ENCODE measurements around the gene C2orf68. TPM values are rescaled to one million over a fixed set of nuclear protein-coding genes. Genes with fewer than 3 reads are reported as not detected.

C2orf68 gene
- total and polyA plus RNA-seq, 2 of the 13 experiments (the other 11 are each of a cell fraction or from before 2014, with no cell fraction given), result 47.1 to 77.4 TPM

DNA sequence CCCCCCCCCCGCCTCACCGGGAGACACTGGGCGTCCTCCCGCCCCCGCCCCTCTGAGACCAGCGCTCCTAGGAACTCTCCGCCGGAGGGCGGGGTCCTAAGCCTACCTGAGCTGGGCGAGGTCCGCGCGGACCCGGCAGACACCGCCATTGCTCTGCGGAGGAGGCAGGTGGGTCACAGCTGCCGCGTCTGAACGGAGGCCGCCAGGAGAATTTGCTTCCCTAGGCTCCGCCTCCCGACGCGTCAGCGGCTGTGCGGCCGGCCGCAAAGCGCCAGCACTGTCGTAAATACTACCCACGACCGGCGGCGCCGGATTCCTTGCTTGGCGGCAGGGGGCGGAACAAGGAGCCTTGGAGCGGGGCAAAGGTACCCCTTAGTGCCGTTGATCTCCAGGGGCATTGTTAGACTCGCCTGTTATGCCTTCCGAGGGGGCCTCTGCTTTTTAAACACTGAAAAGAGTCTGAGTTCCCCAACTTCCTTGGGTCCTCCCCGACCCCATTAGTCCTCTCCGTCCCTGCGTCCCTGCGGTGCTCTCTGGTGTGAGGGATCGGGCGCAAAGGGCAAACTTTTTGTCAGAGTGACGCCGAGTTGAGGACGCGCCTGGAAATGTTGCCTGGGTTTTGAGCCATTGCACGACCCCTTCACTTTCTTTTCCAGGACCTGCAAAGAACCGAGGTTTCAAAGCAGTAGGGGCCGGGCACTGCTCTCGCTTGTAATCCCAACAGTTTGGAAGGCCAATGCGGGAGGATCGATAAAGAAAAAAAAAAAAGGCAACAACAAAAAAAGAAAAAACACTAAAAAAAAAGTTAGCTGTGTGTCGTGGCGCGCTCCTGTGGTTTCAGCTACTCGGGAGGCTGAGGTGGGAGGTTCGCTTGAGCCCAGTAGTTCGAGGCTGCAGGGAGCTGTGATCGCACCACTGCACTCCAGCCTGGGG, 50.3 kb downstream of the C2orf68 start, which contains the start of gene GGCX (continued):
- TF ChIP-seq, protein P1, sequence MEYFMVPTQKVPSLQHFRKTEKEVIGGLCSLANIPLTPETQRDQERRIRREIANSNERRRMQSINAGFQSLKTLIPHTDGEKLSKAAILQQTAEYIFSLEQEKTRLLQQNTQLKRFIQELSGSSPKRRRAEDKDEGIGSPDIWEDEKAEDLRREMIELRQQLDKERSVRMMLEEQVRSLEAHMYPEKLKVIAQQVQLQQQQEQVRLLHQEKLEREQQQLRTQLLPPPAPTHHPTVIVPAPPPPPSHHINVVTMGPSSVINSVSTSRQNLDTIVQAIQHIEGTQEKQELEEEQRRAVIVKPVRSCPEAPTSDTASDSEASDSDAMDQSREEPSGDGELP (IDR thresholded peaks at IDR 0.05; ENCODE audit: borderline replicate concordance, low read depth), result peak; percentile 88; the same call in 1 of the 2 replicates
- TF ChIP-seq ZNF256 (CRISPR knock-in tag; conservative IDR thresholded peaks at IDR 0.05) (no peak), MED8 (CRISPR knock-in tag; IDR thresholded peaks at IDR 0.05; ENCODE audit: insufficient replicate concordance) (peak; percentile 87), SALL2 (CRISPR knock-in tag; IDR thresholded peaks at IDR 0.05) (peak; percentile 78), HOXA9 (CRISPR knock-in tag; IDR thresholded peaks at IDR 0.05; ENCODE audit: borderline replicate concordance) (peak; percentile 58; the same call in 1 of the 2 replicates), GABPA (IDR thresholded peaks at IDR 0.05; ENCODE audit: low read depth, low read length) (no peak), GABPA (CRISPR knock-in tag; IDR thresholded peaks at IDR 0.05; ENCODE audit: low read depth) (peak; percentile 81), ZNF564 (CRISPR knock-in tag; IDR thresholded peaks at IDR 0.05) (no peak; the same call in 1 of the 2 replicates), POLR2A (IDR thresholded peaks at IDR 0.05; ENCODE audit: insufficient read depth in 1 of 2, low read depth in 2 of 2, low read length in 2 of 2) (peak; percentile 98), ZNF235 (CRISPR knock-in tag; IDR thresholded peaks at IDR 0.05; ENCODE audit: borderline replicate concordance) (peak; percentile 82; the same call in 1 of the 2 replicates), HIVEP1 (CRISPR knock-in tag; IDR thresholded peaks at IDR 0.05) (peak; percentile 81), MEIS2 (CRISPR knock-in tag; IDR thresholded peaks at IDR 0.05) (peak; percentile 79; the same call in 1 of the 2 replicates), HNF4A (CRISPR knock-in tag; IDR thresholded peaks at IDR 0.05) (peak; percentile 75), ZNF33B (CRISPR knock-in tag; IDR thresholded peaks at IDR 0.05) (peak; percentile 77), ZNF441 (CRISPR knock-in tag; IDR thresholded peaks at IDR 0.05; ENCODE audit: borderline replicate concordance) (0 out of 2 replicates have a peak, but pooled peaks have one; percentile 12)
- TF ChIP-seq, protein P2, sequence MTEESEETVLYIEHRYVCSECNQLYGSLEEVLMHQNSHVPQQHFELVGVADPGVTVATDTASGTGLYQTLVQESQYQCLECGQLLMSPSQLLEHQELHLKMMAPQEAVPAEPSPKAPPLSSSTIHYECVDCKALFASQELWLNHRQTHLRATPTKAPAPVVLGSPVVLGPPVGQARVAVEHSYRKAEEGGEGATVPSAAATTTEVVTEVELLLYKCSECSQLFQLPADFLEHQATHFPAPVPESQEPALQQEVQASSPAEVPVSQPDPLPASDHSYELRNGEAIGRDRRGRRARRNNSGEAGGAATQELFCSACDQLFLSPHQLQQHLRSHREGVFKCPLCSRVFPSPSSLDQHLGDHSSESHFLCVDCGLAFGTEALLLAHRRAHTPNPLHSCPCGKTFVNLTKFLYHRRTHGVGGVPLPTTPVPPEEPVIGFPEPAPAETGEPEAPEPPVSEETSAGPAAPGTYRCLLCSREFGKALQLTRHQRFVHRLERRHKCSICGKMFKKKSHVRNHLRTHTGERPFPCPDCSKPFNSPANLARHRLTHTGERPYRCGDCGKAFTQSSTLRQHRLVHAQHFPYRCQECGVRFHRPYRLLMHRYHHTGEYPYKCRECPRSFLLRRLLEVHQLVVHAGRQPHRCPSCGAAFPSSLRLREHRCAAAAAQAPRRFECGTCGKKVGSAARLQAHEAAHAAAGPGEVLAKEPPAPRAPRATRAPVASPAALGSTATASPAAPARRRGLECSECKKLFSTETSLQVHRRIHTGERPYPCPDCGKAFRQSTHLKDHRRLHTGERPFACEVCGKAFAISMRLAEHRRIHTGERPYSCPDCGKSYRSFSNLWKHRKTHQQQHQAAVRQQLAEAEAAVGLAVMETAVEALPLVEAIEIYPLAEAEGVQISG (CRISPR knock-in tag; IDR thresholded peaks at IDR 0.05), result peak; percentile 85
- TF ChIP-seq, protein P3, sequence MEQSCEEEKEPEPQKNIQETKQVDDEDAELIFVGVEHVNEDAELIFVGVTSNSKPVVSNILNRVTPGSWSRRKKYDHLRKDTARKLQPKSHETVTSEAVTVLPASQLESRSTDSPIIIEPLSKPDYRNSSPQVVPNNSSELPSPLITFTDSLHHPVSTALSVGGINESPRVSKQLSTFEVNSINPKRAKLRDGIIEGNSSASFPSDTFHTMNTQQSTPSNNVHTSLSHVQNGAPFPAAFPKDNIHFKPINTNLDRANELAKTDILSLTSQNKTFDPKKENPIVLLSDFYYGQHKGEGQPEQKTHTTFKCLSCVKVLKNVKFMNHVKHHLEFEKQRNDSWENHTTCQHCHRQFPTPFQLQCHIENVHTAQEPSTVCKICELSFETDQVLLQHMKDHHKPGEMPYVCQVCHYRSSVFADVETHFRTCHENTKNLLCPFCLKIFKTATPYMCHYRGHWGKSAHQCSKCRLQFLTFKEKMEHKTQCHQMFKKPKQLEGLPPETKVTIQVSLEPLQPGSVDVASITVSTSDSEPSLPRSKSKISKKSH (CRISPR knock-in tag; IDR thresholded peaks at IDR 0.05; ENCODE audit: borderline replicate concordance), result peak; percentile 71
- TF ChIP-seq, protein P4, sequence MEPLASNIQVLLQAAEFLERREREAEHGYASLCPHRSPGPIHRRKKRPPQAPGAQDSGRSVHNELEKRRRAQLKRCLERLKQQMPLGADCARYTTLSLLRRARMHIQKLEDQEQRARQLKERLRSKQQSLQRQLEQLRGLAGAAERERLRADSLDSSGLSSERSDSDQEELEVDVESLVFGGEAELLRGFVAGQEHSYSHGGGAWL (CRISPR knock-in tag; IDR thresholded peaks at IDR 0.05), result peak; percentile 63
- TF ChIP-seq, protein P5, sequence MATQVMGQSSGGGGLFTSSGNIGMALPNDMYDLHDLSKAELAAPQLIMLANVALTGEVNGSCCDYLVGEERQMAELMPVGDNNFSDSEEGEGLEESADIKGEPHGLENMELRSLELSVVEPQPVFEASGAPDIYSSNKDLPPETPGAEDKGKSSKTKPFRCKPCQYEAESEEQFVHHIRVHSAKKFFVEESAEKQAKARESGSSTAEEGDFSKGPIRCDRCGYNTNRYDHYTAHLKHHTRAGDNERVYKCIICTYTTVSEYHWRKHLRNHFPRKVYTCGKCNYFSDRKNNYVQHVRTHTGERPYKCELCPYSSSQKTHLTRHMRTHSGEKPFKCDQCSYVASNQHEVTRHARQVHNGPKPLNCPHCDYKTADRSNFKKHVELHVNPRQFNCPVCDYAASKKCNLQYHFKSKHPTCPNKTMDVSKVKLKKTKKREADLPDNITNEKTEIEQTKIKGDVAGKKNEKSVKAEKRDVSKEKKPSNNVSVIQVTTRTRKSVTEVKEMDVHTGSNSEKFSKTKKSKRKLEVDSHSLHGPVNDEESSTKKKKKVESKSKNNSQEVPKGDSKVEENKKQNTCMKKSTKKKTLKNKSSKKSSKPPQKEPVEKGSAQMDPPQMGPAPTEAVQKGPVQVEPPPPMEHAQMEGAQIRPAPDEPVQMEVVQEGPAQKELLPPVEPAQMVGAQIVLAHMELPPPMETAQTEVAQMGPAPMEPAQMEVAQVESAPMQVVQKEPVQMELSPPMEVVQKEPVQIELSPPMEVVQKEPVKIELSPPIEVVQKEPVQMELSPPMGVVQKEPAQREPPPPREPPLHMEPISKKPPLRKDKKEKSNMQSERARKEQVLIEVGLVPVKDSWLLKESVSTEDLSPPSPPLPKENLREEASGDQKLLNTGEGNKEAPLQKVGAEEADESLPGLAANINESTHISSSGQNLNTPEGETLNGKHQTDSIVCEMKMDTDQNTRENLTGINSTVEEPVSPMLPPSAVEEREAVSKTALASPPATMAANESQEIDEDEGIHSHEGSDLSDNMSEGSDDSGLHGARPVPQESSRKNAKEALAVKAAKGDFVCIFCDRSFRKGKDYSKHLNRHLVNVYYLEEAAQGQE (IDR thresholded peaks at IDR 0.05; ENCODE audit: borderline replicate concordance in 1 of 2, low read depth in 1 of 2, low read length in 2 of 2), result peak in 1 of 2 experiments; percentile 64; a peak in 1 of 4 replicates
